GM23338 (cell line): Measurements from ENCODE around the gene PTGFR. TPM values are rescaled to one million over a fixed set of nuclear protein-coding genes. Genes with fewer than 3 reads are reported as not detected.

Source experiments
- ATAC-seq: fragments of 200-7000 bp; cut with Tn5 transposase; 3 replicates; pipeline ENCODE4 v1.9.1; 2020
- DNase-seq: peaks from one replicate; pipeline ENCODE4 v3.0.0-alpha.2; 2015; ENCODE audit warnings: low spot score
- H2AFZ ChIP-seq: fragments of 200-600 bp; sonication (generic); 2 replicates; pipeline ENCODE4 v1.8.0; 2016; ENCODE audit warnings: antibody characterized with exemption, mild to moderate bottlenecking, moderate library complexity
- H3F3A ChIP-seq: fragments of 200-600 bp; sonication (generic); replicated peaks from 2 replicates; pipeline ENCODE4 v1.8.0; 2017; ENCODE audit warnings: antibody characterized with exemption, mixed run types, low read depth
- H3K27ac ChIP-seq: fragments of 200-600 bp; sonication (generic); 2 replicates; pipeline ENCODE4 v1.6.1; 2016; ENCODE audit warnings: low read depth
- H3K27me3 ChIP-seq: fragments of 200-600 bp; sonication (generic); 2 replicates; pipeline ENCODE4 v1.8.0; 2016; ENCODE audit warnings: mild to moderate bottlenecking, mixed run types, moderate library complexity; ENCODE audit not compliant: insufficient read depth
- H3K36me3 ChIP-seq: fragments of 200-600 bp; sonication (generic); 2 replicates; pipeline ENCODE4 v1.8.0; 2016; ENCODE audit warnings: mild to moderate bottlenecking; ENCODE audit not compliant: insufficient read depth
- H3K4me1 ChIP-seq: fragments of 200-600 bp; sonication (generic); 2 replicates; pipeline ENCODE4 v1.8.0; 2016; ENCODE audit warnings: mild to moderate bottlenecking, moderate library complexity; ENCODE audit not compliant: insufficient read depth
- H3K4me2 ChIP-seq: fragments of 200-600 bp; sonication (generic); 2 replicates; pipeline ENCODE4 v1.7.1; 2017; ENCODE audit warnings: mixed run types
- H3K4me3 ChIP-seq: fragments of 200-600 bp; sonication (generic); 2 replicates; pipeline ENCODE4 v1.6.1; 2016; ENCODE audit warnings: mixed run types
- H3K79me2 ChIP-seq: fragments of 200-600 bp; sonication (generic); replicated peaks from 2 replicates; pipeline ENCODE4 v1.8.0; 2017; ENCODE audit warnings: mild to moderate bottlenecking; ENCODE audit not compliant: insufficient read depth
- H3K9me2 ChIP-seq: fragments of 200-600 bp; sonication (generic); 2 replicates; pipeline ENCODE4 v1.8.0; 2017; ENCODE audit not compliant: insufficient read depth
- H4K20me1 ChIP-seq: fragments of 200-600 bp; sonication (generic); replicated peaks from 2 replicates; pipeline ENCODE4 v1.8.0; 2017; ENCODE audit warnings: mild to moderate bottlenecking; ENCODE audit not compliant: insufficient read depth
- H3K27ac Mint-ChIP-seq: 2 replicates; pipeline ENCODE4 v1.8.0; 2020; ENCODE audit warnings: inconsistent platforms, mild to moderate bottlenecking, moderate library complexity, mixed read lengths
- H3K27me3 Mint-ChIP-seq: 3 replicates; pipeline ENCODE4 v1.8.0; 2022; ENCODE audit warnings: low read depth, mild to moderate bottlenecking, moderate library complexity, mixed read lengths, inconsistent platforms; ENCODE audit not compliant: insufficient read depth, poor library complexity
- H3K36me3 Mint-ChIP-seq: 3 replicates; pipeline ENCODE4 v1.8.0; 2021; ENCODE audit warnings: low read depth, mild to moderate bottlenecking, inconsistent platforms, moderate library complexity, mixed read lengths
- H3K4me1 Mint-ChIP-seq: 3 replicates; pipeline ENCODE4 v1.8.0; 2020; ENCODE audit warnings: mild to moderate bottlenecking, inconsistent platforms, mixed read lengths
- H3K4me3 Mint-ChIP-seq: 3 replicates; pipeline ENCODE4 v1.8.0; 2021; ENCODE audit warnings: moderate library complexity, mild to moderate bottlenecking, inconsistent platforms, mixed read lengths
- H3K9me3 Mint-ChIP-seq: 3 replicates; pipeline ENCODE4 v1.8.0; 2020; ENCODE audit warnings: moderate library complexity, mild to moderate bottlenecking, inconsistent platforms, mixed read lengths
- CREB1 ChIP-seq: fragments of 250-450 bp; sonication (Bioruptor Pico); IDR thresholded peaks from 2 replicates; pipeline ENCODE4 v1.5.0; 2020; ENCODE audit warnings: low read depth, mild to moderate bottlenecking, moderate library complexity
- EZH2phosphoT487 ChIP-seq: fragments of 200-600 bp; sonication (generic); IDR thresholded peaks from one replicate; pipeline ENCODE4 v1.8.1; 2018; ENCODE audit warnings: antibody characterized with exemption; ENCODE audit not compliant: unreplicated experiment
- ZNF114 ChIP-seq: fragments of 250-450 bp; sonication (Bioruptor Pico); IDR thresholded peaks from 2 replicates; pipeline ENCODE4 v1.5.0; 2020; ENCODE audit warnings: mild to moderate bottlenecking, moderate library complexity
- ZNF462 ChIP-seq: fragments of 250-450 bp; sonication (Bioruptor Pico); IDR thresholded peaks from 2 replicates; pipeline ENCODE4 v1.5.0; 2020; ENCODE audit warnings: mild to moderate bottlenecking, moderate library complexity
- polyA plus RNA-seq: library from polyadenylated mRNA; unstranded; fragments of >200 nt; fragmentation: Nextera tagmentation; extraction: Ambion mirVana; gene quantifications from 2 replicates; pipeline ENCODE4 v1.2.1, GENCODE V29; 2016
- total RNA-seq: library from RNA; depleted of rRNA; stranded (reverse); fragments of >200 nt; shearing (Covaris generic); gene quantifications from 2 replicates; pipeline ENCODE4 v1.2.3, GENCODE V29; 2014
- TF ChIP-seq, protein P1 (sequence below), 2 experiments: fragments of 200-600 bp in 1 of 2; sonication (generic) in 1 of 2; conservative IDR thresholded peaks; 2 replicates each; pipeline versions ENCODE4 v1.5.1 to v1.6.1; 2016 to 2017; ENCODE audit warnings: antibody characterized with exemption in 2 of 2, low read depth in 2 of 2, mild to moderate bottlenecking in 2 of 2, moderate library complexity in 1 of 2
- TF ChIP-seq, protein P2 (sequence below): IDR thresholded peaks from one replicate; pipeline ENCODE4 v1.6.1; 2018; ENCODE audit warnings: antibody characterized with exemption; ENCODE audit not compliant: unreplicated experiment

PTGFR gene
- total and polyA plus RNA-seq, 2 experiments from 2014 or later: 0.24 TPM; not detected in 1

DNA sequence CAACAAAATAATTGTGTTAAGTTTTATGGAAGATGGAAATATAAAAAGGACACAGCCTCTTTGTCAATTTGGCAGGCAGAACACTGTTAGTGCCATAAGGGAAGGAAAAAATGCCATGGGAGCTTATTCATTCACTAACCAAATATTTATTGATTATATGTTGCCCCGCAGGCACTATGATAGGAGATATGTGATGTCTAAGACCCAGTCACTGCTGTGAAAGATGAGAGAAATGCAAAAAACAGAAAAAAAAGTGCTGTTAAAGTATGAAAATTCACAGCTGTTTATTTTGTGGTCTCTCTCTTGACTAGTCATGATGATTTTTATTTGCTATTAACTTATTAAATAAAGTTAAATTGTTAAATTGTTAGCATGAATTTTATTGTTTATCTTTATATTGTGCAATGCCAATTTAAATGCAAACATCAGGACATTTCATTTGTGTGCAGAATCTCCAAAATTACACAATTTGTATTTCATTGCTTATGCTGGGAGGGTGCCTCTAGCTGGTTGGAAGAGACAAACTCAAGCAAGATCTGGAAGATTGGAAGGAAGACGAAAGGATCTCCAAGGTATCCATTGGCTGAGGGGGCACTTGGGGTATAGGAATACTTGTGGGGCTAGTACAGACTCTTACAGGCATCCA is 17.8 kb upstream of the PTGFR start:
- H3K9me3 Mint-ChIP-seq: no peaks in the 10 kb centered on the region
- Histone ChIP-seq H3F3A (no peaks in the 10 kb centered on the region), H4K20me1 (no peaks in the 10 kb centered on the region), H3K27ac (no peak overlapping the region), H3K4me2 (no peak overlapping the region), H3K4me1 (no peaks in the 10 kb centered on the region), H3K36me3 (no peaks in the 10 kb centered on the region), H2AFZ (no peak overlapping the region), H3K9me2 (no peaks in the 10 kb centered on the region), H3K4me3 (no peak overlapping the region), H3K27me3 (no peaks in the 10 kb centered on the region), H3K79me2 (no peaks in the 10 kb centered on the region)
- no peak overlapping the region for H3K27ac Mint-ChIP-seq
- no peak for DNase-seq
- no peak overlapping the region for H3K4me3 Mint-ChIP-seq
- no peak for TF ChIP-seq ZNF462
- peaks cover 3% of the 10 kb centered on the region; the same call in 2 of the 3 replicates for H3K4me1 Mint-ChIP-seq
- H3K27me3 Mint-ChIP-seq: no peaks in the 10 kb centered on the region
- no peak for ATAC-seq
- H3K36me3 Mint-ChIP-seq: no peaks in the 10 kb centered on the region

GRCh38 chr1:78474092-78474491 is 16.7 kb upstream of the PTGFR start:
- Mint-ChIP-seq H3K4me1 (peaks cover 3% of the 10 kb centered on the region; the same call in 2 of the 3 replicates), H3K4me3 (no peak overlapping the region), H3K9me3 (no peaks in the 10 kb centered on the region), H3K27ac (no peak overlapping the region), H3K36me3 (no peaks in the 10 kb centered on the region), H3K27me3 (no peaks in the 10 kb centered on the region)
- no peaks in the 10 kb centered on the region for H3K9me2 ChIP-seq
- no peaks in the 10 kb centered on the region for H3F3A ChIP-seq
- ATAC-seq (no peak), DNase-seq (no peak)
- no peak overlapping the region for H3K4me3 ChIP-seq
- no peaks in the 10 kb centered on the region for H3K4me1 ChIP-seq
- H3K36me3 ChIP-seq: no peaks in the 10 kb centered on the region
- no peaks in the 10 kb centered on the region for H3K27me3 ChIP-seq
- no peak overlapping the region for H3K4me2 ChIP-seq
- H3K79me2 ChIP-seq: no peaks in the 10 kb centered on the region
- H2AFZ ChIP-seq: no peak overlapping the region
- no peaks in the 10 kb centered on the region for H4K20me1 ChIP-seq
- no peak overlapping the region for H3K27ac ChIP-seq
- no peak for TF ChIP-seq CREB1 (CRISPR knock-in tag)
- no peak for TF ChIP-seq EZH2phosphoT487
- TF ChIP-seq, protein P1, sequence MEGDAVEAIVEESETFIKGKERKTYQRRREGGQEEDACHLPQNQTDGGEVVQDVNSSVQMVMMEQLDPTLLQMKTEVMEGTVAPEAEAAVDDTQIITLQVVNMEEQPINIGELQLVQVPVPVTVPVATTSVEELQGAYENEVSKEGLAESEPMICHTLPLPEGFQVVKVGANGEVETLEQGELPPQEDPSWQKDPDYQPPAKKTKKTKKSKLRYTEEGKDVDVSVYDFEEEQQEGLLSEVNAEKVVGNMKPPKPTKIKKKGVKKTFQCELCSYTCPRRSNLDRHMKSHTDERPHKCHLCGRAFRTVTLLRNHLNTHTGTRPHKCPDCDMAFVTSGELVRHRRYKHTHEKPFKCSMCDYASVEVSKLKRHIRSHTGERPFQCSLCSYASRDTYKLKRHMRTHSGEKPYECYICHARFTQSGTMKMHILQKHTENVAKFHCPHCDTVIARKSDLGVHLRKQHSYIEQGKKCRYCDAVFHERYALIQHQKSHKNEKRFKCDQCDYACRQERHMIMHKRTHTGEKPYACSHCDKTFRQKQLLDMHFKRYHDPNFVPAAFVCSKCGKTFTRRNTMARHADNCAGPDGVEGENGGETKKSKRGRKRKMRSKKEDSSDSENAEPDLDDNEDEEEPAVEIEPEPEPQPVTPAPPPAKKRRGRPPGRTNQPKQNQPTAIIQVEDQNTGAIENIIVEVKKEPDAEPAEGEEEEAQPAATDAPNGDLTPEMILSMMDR (conservative IDR thresholded peaks at IDR 0.05; ENCODE audit: low read depth in 2 of 2): no peak
- no peak for TF ChIP-seq ZNF114 (CRISPR knock-in tag)
- TF ChIP-seq, protein P2, sequence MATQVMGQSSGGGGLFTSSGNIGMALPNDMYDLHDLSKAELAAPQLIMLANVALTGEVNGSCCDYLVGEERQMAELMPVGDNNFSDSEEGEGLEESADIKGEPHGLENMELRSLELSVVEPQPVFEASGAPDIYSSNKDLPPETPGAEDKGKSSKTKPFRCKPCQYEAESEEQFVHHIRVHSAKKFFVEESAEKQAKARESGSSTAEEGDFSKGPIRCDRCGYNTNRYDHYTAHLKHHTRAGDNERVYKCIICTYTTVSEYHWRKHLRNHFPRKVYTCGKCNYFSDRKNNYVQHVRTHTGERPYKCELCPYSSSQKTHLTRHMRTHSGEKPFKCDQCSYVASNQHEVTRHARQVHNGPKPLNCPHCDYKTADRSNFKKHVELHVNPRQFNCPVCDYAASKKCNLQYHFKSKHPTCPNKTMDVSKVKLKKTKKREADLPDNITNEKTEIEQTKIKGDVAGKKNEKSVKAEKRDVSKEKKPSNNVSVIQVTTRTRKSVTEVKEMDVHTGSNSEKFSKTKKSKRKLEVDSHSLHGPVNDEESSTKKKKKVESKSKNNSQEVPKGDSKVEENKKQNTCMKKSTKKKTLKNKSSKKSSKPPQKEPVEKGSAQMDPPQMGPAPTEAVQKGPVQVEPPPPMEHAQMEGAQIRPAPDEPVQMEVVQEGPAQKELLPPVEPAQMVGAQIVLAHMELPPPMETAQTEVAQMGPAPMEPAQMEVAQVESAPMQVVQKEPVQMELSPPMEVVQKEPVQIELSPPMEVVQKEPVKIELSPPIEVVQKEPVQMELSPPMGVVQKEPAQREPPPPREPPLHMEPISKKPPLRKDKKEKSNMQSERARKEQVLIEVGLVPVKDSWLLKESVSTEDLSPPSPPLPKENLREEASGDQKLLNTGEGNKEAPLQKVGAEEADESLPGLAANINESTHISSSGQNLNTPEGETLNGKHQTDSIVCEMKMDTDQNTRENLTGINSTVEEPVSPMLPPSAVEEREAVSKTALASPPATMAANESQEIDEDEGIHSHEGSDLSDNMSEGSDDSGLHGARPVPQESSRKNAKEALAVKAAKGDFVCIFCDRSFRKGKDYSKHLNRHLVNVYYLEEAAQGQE: no peak
